Choroid plexus epithelial cell (primary cell): ENCODE data around the gene TMEM204.

ENCODE experiments used
- DNase-seq: peaks from one replicate; pipeline ENCODE4 v3.0.0-alpha.2; 2010; ENCODE audit warnings: low read depth
- H3K4me3 ChIP-seq: 2 replicates; pipeline ENCODE4 v1.5.1; 2011; ENCODE audit warnings: low read depth, mild to moderate bottlenecking, control low read depth, low read length, moderate library complexity
- CTCF ChIP-seq: conservative IDR thresholded peaks from 2 replicates; pipeline ENCODE4 v1.5.1; 2011; ENCODE audit warnings: low read depth, mild to moderate bottlenecking, control low read depth, inconsistent platforms, low read length, moderate library complexity

TMEM204 gene

GRCh38 chr16:1560153-1560552 lies 26.7 kb downstream of the TMEM204 start:
- TF ChIP-seq CTCF: no peak
- DNase-seq: no peak
- no peak overlapping the region for H3K4me3 ChIP-seq

- DNase-seq: no peak
Measured at GRCh38 chr16:1560866-1561265, 27.4 kb downstream of the TMEM204 start.

GRCh38 chr16:1561266-1561665 lies 27.8 kb downstream of the TMEM204 start:
- no peak overlapping the region for H3K4me3 ChIP-seq
- no peak for TF ChIP-seq CTCF
- no peak for DNase-seq

More at GRCh38 chr16:1560866-1561265, 27.4 kb downstream of the TMEM204 start:
- no peak for TF ChIP-seq CTCF
- H3K4me3 ChIP-seq: no peak overlapping the region

- no peak overlapping the region for H3K4me3 ChIP-seq
- DNase-seq: no peak
- no peak for TF ChIP-seq CTCF
Measured at GRCh38 chr16:1561836-1562235, 28.4 kb downstream of the TMEM204 start.

- DNase-seq: no peak
- TF ChIP-seq CTCF: no peak
- no peak overlapping the region for H3K4me3 ChIP-seq
Measured at GRCh38 chr16:1563786-1564185, 30.3 kb downstream of the TMEM204 start.

GRCh38 chr16:1564325-1564724 lies 30.9 kb downstream of the TMEM204 start:
- DNase-seq: no peak
- peak; percentile 24 for TF ChIP-seq CTCF

GRCh38 chr16:1565083-1565805 lies 31.8 kb downstream of the TMEM204 start:
- DNase-seq: no peak

More at GRCh38 chr16:1564325-1564724, 30.9 kb downstream of the TMEM204 start:
- H3K4me3 ChIP-seq: no peak overlapping the region

More at GRCh38 chr16:1565083-1565805, 31.8 kb downstream of the TMEM204 start:
- H3K4me3 ChIP-seq: no peak overlapping the region
- no peak for TF ChIP-seq CTCF
